Activated naive CD4-positive, alpha-beta T cell treated with Interleukin-2 at 50 U/mL for 16 hours (primary cell): ENCODE results near the gene TCEAL2.
"Not testable (repeated sequence)": the region's sequence is repeated elsewhere in the genome, so short reads cannot be mapped to it uniquely, and the experiment has no call there.

ENCODE experiments used
- DNase-seq: peaks from one replicate; pipeline ENCODE4 v3.0.0-alpha.2; 2020

Gene TCEAL2

DNA sequence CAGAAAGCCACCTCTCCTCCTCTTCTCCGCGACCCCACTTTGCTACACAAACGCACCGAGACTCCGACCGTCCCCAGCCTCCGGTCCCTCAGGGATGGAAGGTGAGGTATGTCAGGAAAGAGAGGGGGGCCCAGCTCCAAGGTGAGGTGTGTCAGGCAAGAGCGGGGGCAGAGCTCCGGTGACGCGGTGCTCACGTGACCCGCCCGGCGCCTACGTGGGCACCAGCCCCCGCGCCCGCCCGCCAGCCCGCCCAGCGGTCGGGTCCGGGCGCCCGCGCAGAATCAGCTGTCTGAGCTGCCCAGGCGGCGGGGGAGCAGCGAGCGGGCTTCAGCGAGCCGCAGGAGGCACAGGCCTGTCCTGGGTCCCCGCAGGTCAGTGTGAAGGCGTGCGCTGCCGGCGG, at the start of gene TCEAL2:
TCEAL2 (plus strand) TSS at position 244 of the 400 bp plus-strand sequence. CDS start 1,152 bp downstream, outside the sequence.
- peak; percentile 2 for DNase-seq

GRCh38 chrX:102077426-102077825, 48.1 kb upstream of the TCEAL2 start:
- no peak for DNase-seq

DNA sequence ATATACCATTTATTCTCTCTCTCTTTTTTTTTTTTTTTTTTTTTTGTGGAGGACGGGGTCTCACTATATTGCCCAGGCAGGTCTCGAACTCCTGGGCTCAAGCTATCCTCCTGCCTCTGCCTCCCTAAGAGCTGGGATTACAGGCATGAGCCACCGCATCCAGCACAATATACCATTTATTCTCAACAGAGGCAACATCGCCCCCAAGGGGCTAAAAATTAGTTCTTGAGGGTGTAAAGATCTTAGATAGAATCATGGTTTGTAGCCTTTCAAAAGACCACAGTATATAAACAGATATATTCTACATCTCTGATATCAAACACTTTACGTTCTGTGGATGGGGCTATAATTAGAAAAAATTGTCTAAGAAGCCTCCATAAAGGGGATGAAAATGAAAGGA, 39.8 kb upstream of the TCEAL2 start:
- DNase-seq, result no peak

- DNase-seq, result no peak
Measured at GRCh38 chrX:102113367-102113766, 12.1 kb upstream of the TCEAL2 start.

DNA sequence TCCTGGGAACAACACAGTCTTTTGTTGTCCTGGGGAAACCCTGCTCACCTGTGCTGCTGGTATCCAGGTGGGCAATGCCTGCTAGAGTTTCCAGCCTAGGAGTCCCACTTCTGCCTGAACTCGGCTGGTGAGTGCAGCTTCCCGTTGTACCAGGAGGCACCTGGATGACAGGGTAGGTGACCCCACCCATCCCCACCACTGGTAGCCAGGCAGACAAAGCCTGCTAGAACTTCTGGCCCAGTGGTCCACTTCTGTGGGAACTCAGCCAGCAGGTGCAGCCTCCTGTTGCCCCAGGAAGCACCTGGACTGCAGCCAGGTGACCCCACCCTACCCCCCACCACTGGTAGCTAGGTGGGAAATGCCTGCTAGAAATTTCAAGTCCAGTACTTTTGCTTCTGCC, 9.7 kb upstream of the TCEAL2 start:
- DNase-seq, result no peak

DNA sequence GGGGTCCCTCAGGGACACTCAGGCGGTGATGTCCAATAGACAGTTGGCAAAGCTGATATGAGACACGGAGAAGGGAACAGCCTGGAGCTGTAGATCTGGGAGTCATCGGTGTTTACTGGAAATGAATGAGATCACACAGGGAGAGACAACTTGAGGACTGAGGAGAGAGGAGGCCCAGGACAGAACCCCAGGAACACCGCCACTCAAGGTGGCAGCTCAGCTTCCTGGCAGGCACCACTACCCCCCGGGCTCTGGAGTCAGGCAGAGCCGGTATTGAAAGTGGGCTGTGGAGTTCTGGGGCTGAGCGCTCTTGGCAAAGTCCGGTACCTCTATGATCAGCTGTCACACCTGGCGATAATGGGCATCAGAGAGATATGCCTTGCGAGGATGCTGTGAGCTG, 465 bp upstream of the TCEAL2 start:
- not testable (repeated sequence) for DNase-seq

DNA sequence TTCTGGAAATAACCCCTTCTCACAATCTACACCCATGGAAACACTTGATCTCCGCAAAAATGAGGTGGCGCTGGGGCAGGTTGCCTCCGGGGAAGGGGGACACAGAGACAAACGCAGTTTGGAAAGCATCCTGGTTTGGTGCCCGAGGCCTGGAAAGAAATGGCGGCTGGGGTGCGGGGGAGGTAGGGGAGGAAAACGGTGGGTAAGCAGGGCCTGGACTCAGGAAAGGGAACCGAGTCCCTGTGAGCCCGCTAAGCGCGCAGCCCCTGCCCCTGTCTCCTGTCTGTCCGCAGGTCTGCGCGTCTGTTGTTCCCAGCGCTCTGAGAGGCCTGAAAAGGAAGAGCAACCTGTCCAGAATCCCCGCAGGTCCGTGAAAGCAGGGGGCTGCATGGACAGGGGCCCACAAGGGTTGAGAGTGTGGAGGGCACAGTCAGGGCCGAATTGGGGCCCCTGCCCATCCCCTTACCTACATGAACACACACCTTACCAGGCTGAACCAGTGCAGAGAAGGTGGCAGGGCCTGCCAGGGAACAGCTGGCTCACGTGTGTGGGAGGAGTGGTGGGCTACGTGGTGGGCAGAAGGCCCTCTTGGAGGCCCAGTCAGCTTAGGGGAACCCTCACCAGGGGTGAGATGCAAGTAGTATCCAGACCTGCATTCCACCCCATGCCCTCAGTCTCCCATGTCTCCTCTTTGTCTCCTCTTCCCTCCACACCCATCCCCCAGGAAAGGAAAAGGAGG, 770 bp downstream of the TCEAL2 start:
- DNase-seq, result not testable (repeated sequence)

GRCh38 chrX:102126863-102127262, 1.4 kb downstream of the TCEAL2 start:
- DNase-seq, result no peak

DNA sequence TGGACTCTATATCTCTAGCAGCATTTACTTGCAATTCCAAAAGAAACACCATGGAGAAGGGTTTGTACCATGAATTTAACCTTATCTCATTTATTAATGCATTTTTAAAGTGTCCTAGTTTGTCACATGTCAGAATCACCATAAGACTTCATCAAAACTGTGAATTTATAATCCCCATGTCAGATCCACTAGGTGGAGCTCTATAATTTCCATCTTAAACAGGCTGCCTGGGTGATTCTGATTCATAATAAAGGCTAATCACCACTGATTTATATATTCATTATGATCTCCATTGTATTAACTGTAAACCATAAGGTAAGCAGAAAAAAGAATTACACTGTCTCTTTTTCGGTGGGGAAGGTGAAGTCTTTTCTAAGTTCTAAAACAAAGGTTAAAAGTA, 4.0 kb downstream of the TCEAL2 start:
- no peak for DNase-seq

DNA sequence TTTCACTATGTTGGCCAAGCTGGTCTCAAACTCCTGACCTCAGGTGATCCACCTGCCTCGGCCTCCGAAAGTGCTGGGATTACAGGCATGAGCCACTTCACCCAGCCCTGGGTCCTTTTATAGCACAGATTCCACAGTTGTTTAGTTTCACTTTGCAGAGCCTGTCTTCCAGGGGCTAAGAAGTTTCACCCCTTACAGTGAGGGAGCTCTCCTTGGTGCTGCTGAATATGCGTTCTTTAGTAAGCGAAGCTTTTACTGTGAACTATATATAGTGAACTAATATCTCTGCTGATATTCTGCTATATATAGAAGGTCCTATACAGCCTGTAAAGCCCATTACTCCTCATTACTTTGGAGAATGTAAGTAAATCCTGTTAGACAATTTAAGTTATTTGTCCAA, 12.6 kb downstream of the TCEAL2 start:
- no peak for DNase-seq

- not testable (repeated sequence) for DNase-seq
Measured at GRCh38 chrX:102140876-102141275, 15.4 kb downstream of the TCEAL2 start.

DNA sequence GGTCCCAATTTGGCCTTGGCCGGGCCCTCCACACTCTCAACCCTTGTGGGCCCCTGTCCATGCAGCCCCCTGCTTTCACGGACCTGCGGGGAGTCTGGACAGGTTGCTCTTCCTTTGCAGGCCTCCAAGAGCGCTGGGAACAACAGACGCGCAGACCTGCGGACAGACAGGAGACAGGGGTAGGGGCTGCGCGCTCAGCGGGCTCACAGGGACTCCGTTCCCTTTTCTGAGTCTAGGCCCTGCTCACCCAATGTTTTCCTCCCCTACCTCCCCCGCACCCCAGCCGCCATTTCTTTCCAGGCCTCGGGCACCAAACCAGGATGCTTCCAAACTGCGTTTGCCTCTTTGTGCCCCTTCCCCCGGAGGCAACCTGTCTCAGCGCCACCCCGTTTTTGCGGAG, 16.2 kb downstream of the TCEAL2 start:
- not testable (repeated sequence) for DNase-seq

GRCh38 chrX:102142274-102142673, 16.8 kb downstream of the TCEAL2 start, which contains the start of gene TCEAL6:
Gene TCEAL6, minus strand, starts transcription at chrX:102142481.
- DNase-seq, result not testable (repeated sequence)

GRCh38 chrX:102154218-102154860, 28.9 kb downstream of the TCEAL2 start:
- peak; percentile 6 for DNase-seq

DNA sequence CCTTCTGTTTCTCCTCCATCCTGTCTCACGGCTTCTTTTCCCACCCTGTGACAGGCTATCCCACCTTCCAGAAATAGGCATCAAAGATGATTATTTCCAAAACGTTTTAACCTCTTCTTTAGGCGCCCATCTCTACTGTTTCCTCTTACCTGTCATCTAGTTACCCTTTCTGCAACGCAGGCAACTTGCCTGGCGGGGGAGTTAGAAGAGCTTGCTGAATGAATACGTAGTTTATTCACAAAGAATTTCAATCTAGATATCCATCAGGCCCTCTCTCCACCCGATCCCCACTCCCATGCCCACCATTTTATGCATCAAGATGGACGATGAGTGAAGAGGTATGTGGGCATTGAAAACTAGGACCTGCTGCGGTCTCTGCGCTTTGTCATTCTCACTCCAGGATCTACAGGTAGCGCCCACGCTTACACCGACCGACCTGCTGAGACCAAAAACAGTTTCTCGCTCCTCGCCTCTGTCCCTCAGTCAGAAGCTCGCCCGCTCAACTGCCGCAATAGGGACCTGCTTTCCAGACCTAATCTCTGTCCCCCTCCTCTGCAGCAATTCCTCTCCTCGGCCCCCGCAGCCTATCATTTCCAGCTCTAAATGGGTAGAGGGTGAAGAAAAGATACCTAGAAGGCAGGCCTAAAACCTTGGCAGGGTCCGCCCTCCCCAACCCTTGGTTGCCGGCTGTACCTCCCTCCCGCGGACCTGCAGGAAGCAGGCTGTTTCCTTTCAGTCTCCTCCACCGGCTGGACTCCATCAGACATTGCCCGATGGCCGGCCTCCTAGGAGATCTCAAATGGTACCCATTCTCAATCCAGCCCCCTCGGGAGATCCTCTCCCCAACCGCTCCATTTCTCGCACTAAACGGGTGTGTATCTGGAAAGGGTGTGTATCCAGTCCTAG, 29.7 kb downstream of the TCEAL2 start:
- DNase-seq, result peak; percentile 37

GRCh38 chrX:102155806-102156179, 30.3 kb downstream of the TCEAL2 start, which contains the start of gene BEX5:
Gene BEX5, minus strand, starts transcription at chrX:102155977. Its CDS starts 1,712 bp downstream, at chrX:102154265.
- peak; percentile 54 for DNase-seq
